HG03354 (cell line): Measurements from ENCODE around the gene HOXB7.

Experiments used
- ATAC-seq: cut with Tn5 transposase; IDR thresholded peaks from one replicate; pipeline ENCODE4 v1.9.1; 2021; ENCODE audit warnings: mild to moderate bottlenecking; ENCODE audit not compliant: unreplicated experiment, poor library complexity, severe bottlenecking

The HOXB7 gene

GRCh38 chr17:48612854-48613691 is 2.3 kb upstream of the HOXB7 start:
- peak; percentile 54 for ATAC-seq

GRCh38 chr17:48612456-48612853 is 1.6 kb upstream of the HOXB7 start:
- ATAC-seq = no peak

- ATAC-seq = no peak
Observed at GRCh38 chr17:48611681-48612455, 1.1 kb upstream of the HOXB7 start.

- peak; percentile 10 for ATAC-seq
Observed at GRCh38 chr17:48611213-48611612, 396 bp upstream of the HOXB7 start.

GRCh38 chr17:48609759-48610281 is 997 bp downstream of the HOXB7 start:
- ATAC-seq = no peak

GRCh38 chr17:48609033-48609432 is 1.8 kb downstream of the HOXB7 start:
- no peak for ATAC-seq

- no peak for ATAC-seq
Observed at GRCh38 chr17:48608494-48608834, 2.4 kb downstream of the HOXB7 start.

GRCh38 chr17:48606892-48607614 is 3.8 kb downstream of the HOXB7 start:
- ATAC-seq = no peak

- no peak for ATAC-seq
Observed at GRCh38 chr17:48605991-48606891, 4.6 kb downstream of the HOXB7 start.

- ATAC-seq = no peak
Observed at GRCh38 chr17:48605409-48605919, 5.4 kb downstream of the HOXB7 start.

GRCh38 chr17:48604770-48605329 is 6.0 kb downstream of the HOXB7 start, which contains the start of gene HOXB6:
HOXB6 (minus strand) TSS chr17:48604986; CDS start chr17:48598150, 6,836 bp downstream.
- no peak for ATAC-seq

GRCh38 chr17:48603959-48604769 is 6.7 kb downstream of the HOXB7 start:
- ATAC-seq = no peak

GRCh38 chr17:48601539-48602425 is 9.0 kb downstream of the HOXB7 start:
- no peak for ATAC-seq

GRCh38 chr17:48601207-48601538 is 9.6 kb downstream of the HOXB7 start:
- no peak for ATAC-seq

- ATAC-seq = no peak
Observed at GRCh38 chr17:48600244-48601098, 10.3 kb downstream of the HOXB7 start.

- no peak for ATAC-seq
Observed at GRCh38 chr17:48599354-48599753, 11.5 kb downstream of the HOXB7 start.
